Measurements from ENCODE around the gene KIF16B.

GRCh38 chr20:16368645-16369292 lies 204.5 kb downstream of the KIF16B start:
- TF ChIP-seq GATA3 (IDR thresholded peaks at IDR 0.05; ENCODE audit: low read depth, low read length): no peak
- no peak for TF ChIP-seq GATA2 (IDR thresholded peaks at IDR 0.05; ENCODE audit: low read depth, low read length)
